Mesenchymal stem cell (in vitro differentiated cells and primary cell): ENCODE data around the gene ASNSD1. TPM values are rescaled to one million over a fixed set of nuclear protein-coding genes. Genes with fewer than 3 reads are reported as not detected.

Source experiments
- DNase-seq: peaks from one replicate; pipeline ENCODE4 v3.0.0-alpha.2; 2013
- H2AFZ ChIP-seq: one replicate; pipeline ENCODE4 v1.6.1; 2013; ENCODE audit warnings: low read depth, mild to moderate bottlenecking, control low read depth, inconsistent platforms, low read length, moderate library complexity
- H2AK5ac ChIP-seq: 2 replicates; pipeline ENCODE4 v1.6.1; 2013; ENCODE audit warnings: low read length, moderate library complexity, mild to moderate bottlenecking, inconsistent platforms; ENCODE audit not compliant: severe bottlenecking
- H2BK120ac ChIP-seq: one replicate; pipeline ENCODE4 v1.6.1; 2013; ENCODE audit warnings: low read depth, mild to moderate bottlenecking, inconsistent platforms, low read length, moderate library complexity
- H2BK12ac ChIP-seq, 2 experiments: one replicate each; pipeline ENCODE4 v1.6.1; 2013; ENCODE audit warnings: inconsistent platforms in 2 of 2, low read length in 2 of 2, mild to moderate bottlenecking in 2 of 2, moderate library complexity in 2 of 2, control low read depth in 1 of 2
- H2BK15ac ChIP-seq: one replicate; pipeline ENCODE4 v1.6.1; 2013; ENCODE audit warnings: mild to moderate bottlenecking, low read depth, inconsistent platforms; ENCODE audit not compliant: poor library complexity, severe bottlenecking
- H2BK5ac ChIP-seq: 2 replicates; pipeline ENCODE4 v1.6.1; 2013; ENCODE audit warnings: low read depth, mild to moderate bottlenecking, low read length, control low read depth, inconsistent platforms; ENCODE audit not compliant: poor library complexity, severe bottlenecking
- H3K14ac ChIP-seq, 2 experiments: one replicate each; pipeline ENCODE4 v1.6.1; 2013; ENCODE audit warnings: inconsistent platforms in 2 of 2, low read length in 2 of 2, control low read depth in 1 of 2, mild to moderate bottlenecking in 1 of 2, moderate library complexity in 1 of 2
- H3K18ac ChIP-seq, 2 experiments: one replicate each; pipeline ENCODE4 v1.6.1; 2013; ENCODE audit warnings: inconsistent platforms in 2 of 2, low read length in 2 of 2, control low read depth in 1 of 2, low read depth in 1 of 2, mild to moderate bottlenecking in 1 of 2
- H3K23ac ChIP-seq, 2 experiments: one replicate each; pipeline ENCODE4 v1.6.1; 2013; ENCODE audit warnings: inconsistent platforms in 2 of 2, low read length in 2 of 2, mild to moderate bottlenecking in 2 of 2, moderate library complexity in 2 of 2, control low read depth in 1 of 2
- H3K27ac ChIP-seq: 2 replicates; pipeline ENCODE4 v1.5.1; 2013; ENCODE audit warnings: mild to moderate bottlenecking, moderate library complexity, low read length, control low read depth, inconsistent platforms; ENCODE audit not compliant: poor library complexity, severe bottlenecking
- H3K27me3 ChIP-seq, 2 experiments: 2 replicates each; pipeline versions ENCODE4 v1.6.1 to v1.7.0; 2013; ENCODE audit warnings: low read length in 2 of 2, mild to moderate bottlenecking in 2 of 2, moderate library complexity in 2 of 2, control low read depth in 1 of 2, inconsistent platforms in 1 of 2; ENCODE audit not compliant: control insufficient read depth in 1 of 2, insufficient read depth in 1 of 2
- H3K36me3 ChIP-seq, 2 experiments: 2 replicates each; pipeline versions ENCODE4 v1.6.1 to v1.7.0; 2013; ENCODE audit warnings: low read length in 2 of 2, control low read depth in 1 of 2, inconsistent platforms in 1 of 2, low read depth in 1 of 2, mild to moderate bottlenecking in 1 of 2; ENCODE audit not compliant: insufficient read depth in 2 of 2, control insufficient read depth in 1 of 2
- H3K4ac ChIP-seq, 2 experiments: one replicate each; pipeline ENCODE4 v1.6.1; 2013; ENCODE audit warnings: inconsistent platforms in 2 of 2, low read length in 2 of 2, mild to moderate bottlenecking in 2 of 2, moderate library complexity in 2 of 2, control low read depth in 1 of 2, low read depth in 1 of 2
- H3K4me1 ChIP-seq: 2 replicates; pipeline ENCODE4 v1.6.1; 2013; ENCODE audit warnings: low read depth, low read length, control low read depth; ENCODE audit not compliant: control insufficient read depth, insufficient read depth
- H3K4me2 ChIP-seq: 2 replicates; pipeline ENCODE4 v1.6.1; 2013; ENCODE audit warnings: low read length, mild to moderate bottlenecking, inconsistent platforms; ENCODE audit not compliant: poor library complexity, severe bottlenecking
- H3K4me3 ChIP-seq, 2 experiments: 2 replicates each; pipeline versions ENCODE4 v1.5.1 to v1.7.0; 2013; ENCODE audit warnings: low read length in 2 of 2, mild to moderate bottlenecking in 2 of 2, control low read depth in 1 of 2, low read depth in 1 of 2; ENCODE audit not compliant: insufficient read depth in 1 of 2
- H3K79me1 ChIP-seq: replicated peaks from 2 replicates; pipeline ENCODE4 v1.6.1; 2013; ENCODE audit warnings: mild to moderate bottlenecking, control low read depth, low read length, inconsistent platforms; ENCODE audit not compliant: poor library complexity, severe bottlenecking
- H3K9ac ChIP-seq: 2 replicates; pipeline ENCODE4 v1.7.0; 2013; ENCODE audit warnings: mild to moderate bottlenecking, low read length, moderate library complexity
- H3K9me3 ChIP-seq: 2 replicates; pipeline ENCODE4 v1.7.0; 2013; ENCODE audit warnings: mild to moderate bottlenecking, low read length; ENCODE audit not compliant: control insufficient read depth
- H4K8ac ChIP-seq: one replicate; pipeline ENCODE4 v1.6.1; 2013; ENCODE audit warnings: inconsistent platforms, mild to moderate bottlenecking, low read length, moderate library complexity
- H4K91ac ChIP-seq: one replicate; pipeline ENCODE4 v1.6.1; 2013; ENCODE audit warnings: mild to moderate bottlenecking, low read length, inconsistent platforms
- WGBS: methylation state at CpG from one replicate; pipeline ENCODE4 v1.1.7; 2013; ENCODE audit warnings: mixed read lengths; 5-methylcytosine and 5-hydroxymethylcytosine counted together
- polyA plus RNA-seq, 2 experiments: library from polyadenylated mRNA; stranded (reverse); fragments of 200-250 nt; gene quantifications; one replicate each; pipeline ENCODE4 v1.2.3, GENCODE V29; 2013

The ASNSD1 gene
- 48.2 TPM for polyA plus RNA-seq (2013, experiment 1 of 2)
- 51.3 TPM for polyA plus RNA-seq (2013, experiment 2 of 2)

DNA sequence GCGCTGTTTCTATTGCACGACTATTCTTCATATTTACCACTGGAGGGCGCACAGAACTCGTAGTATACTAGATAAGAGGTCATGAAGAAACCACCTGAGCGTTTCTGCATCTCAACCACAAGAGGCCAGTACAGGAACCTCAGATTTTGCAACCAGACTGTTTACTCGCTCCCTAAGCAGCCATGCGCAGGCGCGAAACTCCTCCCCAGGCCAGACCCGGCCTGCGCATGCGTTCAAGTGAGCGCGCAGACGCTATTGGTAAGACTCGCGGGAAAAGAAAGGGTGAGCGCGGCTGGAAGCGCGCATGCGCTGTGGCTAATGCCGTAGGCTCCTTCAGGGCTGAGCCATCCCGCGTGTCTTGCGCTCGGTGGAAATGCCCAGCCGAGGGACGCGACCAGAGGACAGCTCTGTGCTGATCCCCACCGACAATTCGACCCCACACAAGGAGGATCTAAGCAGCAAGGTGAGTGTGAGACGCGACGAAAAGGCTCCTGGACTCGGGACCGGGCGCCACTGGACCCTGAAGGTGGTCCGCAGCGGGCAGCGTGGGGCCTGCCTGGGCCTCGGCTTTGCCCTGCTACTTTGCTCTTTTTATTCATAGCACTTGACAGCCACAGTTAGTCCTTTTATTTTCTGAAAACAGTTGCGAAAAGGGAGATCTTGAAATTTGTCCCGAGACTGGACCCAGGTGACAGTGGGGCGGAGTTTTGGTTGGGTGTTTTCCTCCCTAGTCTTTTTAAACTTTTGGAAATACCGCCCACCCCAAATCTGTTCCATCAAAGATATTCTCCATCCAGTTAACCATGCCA is at the start of gene ASNSD1:
ASNSD1 (plus strand) TSS at position 312 of the 809 bp plus-strand sequence. CDS start 4,674 bp downstream, outside the sequence.
- WGBS, result under 1% methylated on average over 45 of the region's 46 CpGs
- peak within 1 kb of the TSS; percentile 50 for H3K4me2 ChIP-seq
- peak within 1 kb of the TSS; percentile 95 for H4K8ac ChIP-seq
- peak within 1 kb of the TSS; percentile 99 for H2AFZ ChIP-seq
- H2BK15ac ChIP-seq, result peak within 1 kb of the TSS; percentile 89
- peaks cover 2% of the 10 kb centered on the region for H3K4me1 ChIP-seq
- peaks cover 0 to 9% of the 10 kb centered on the region in 2 experiments for H3K36me3 ChIP-seq
- H3K18ac ChIP-seq, result peak within 1 kb of the TSS; percentile 92 to 99
- peak within 1 kb of the TSS in 1 of 2 experiments; percentile 54 for H2BK12ac ChIP-seq
- H3K9ac ChIP-seq, result peak within 1 kb of the TSS; percentile 100
- H3K27ac ChIP-seq, result peak within 1 kb of the TSS; percentile 50
- H3K14ac ChIP-seq, result peak within 1 kb of the TSS in 1 of 2 experiments; percentile 100
- peaks cover 8% of the 10 kb centered on the region for H3K79me1 ChIP-seq
- peak; percentile 99 for DNase-seq
- H3K4ac ChIP-seq, result peak within 1 kb of the TSS; percentile 66 to 97
- H2AK5ac ChIP-seq, result no peak within 1 kb of the TSS
- H4K91ac ChIP-seq, result peak within 1 kb of the TSS; percentile 87
- no peaks in the 10 kb centered on the region for H3K27me3 ChIP-seq
- H2BK5ac ChIP-seq, result peak within 1 kb of the TSS; percentile 86
- peak within 1 kb of the TSS; percentile 27 for H2BK120ac ChIP-seq
- H3K23ac ChIP-seq, result peak within 1 kb of the TSS in 1 of 2 experiments; percentile 89
- H3K4me3 ChIP-seq, result peak within 1 kb of the TSS; percentile 97 to 99
- no peaks in the 10 kb centered on the region for H3K9me3 ChIP-seq

DNA sequence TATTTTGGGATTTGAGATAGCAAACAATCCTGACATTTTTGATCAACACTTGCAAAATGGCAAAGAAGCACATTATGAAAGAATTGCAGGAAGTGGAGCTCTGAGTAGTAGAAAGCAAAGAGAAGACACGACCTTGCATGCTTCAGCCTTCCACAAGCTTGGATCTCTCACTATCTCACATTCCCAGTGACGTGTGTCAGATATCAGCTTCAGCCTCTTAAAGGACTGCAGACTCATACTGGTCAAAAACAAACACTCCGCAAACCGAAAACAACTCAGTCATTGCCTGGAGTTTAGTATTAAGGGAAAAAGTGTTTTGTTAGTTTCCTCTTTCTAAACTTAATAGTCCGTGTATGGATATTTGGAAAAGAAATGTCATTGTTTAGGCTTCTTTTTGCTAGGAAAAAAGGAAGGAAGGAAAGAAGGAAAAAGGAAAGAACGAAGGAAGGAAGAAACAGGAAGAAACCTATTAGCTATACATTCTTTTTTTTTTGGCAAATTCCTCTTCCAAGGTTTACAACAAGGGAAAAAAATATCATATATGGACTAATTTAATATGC is 48.1 kb upstream of the ASNSD1 start:
- Histone ChIP-seq H3K18ac (no peak overlapping the region), H3K79me1 (no peaks in the 10 kb centered on the region), H3K9ac (peak overlapping the region; percentile 94), H3K4me2 (peak overlapping the region; percentile 8), H3K23ac (no peak overlapping the region), H3K36me3 (no peaks in the 10 kb centered on the region), H3K4me1 (no peaks in the 10 kb centered on the region), H3K27me3 (no peaks in the 10 kb centered on the region), H2BK120ac (no peak overlapping the region), H2AFZ (no peak overlapping the region), H3K14ac (no peak overlapping the region), H4K8ac (no peak overlapping the region), H2BK12ac (no peak overlapping the region), H3K4ac (no peak overlapping the region), H2BK15ac (no peak overlapping the region), H3K9me3 (no peaks in the 10 kb centered on the region), H3K27ac (no peak overlapping the region), H2BK5ac (no peak overlapping the region), H3K4me3 (peak overlapping the region in 1 of 2 experiments; percentile 70), H2AK5ac (no peak overlapping the region), H4K91ac (no peak overlapping the region)
- DNase-seq, result peak; percentile 91
- 8% methylated on average over 3 of the region's 6 CpGs for WGBS

DNA sequence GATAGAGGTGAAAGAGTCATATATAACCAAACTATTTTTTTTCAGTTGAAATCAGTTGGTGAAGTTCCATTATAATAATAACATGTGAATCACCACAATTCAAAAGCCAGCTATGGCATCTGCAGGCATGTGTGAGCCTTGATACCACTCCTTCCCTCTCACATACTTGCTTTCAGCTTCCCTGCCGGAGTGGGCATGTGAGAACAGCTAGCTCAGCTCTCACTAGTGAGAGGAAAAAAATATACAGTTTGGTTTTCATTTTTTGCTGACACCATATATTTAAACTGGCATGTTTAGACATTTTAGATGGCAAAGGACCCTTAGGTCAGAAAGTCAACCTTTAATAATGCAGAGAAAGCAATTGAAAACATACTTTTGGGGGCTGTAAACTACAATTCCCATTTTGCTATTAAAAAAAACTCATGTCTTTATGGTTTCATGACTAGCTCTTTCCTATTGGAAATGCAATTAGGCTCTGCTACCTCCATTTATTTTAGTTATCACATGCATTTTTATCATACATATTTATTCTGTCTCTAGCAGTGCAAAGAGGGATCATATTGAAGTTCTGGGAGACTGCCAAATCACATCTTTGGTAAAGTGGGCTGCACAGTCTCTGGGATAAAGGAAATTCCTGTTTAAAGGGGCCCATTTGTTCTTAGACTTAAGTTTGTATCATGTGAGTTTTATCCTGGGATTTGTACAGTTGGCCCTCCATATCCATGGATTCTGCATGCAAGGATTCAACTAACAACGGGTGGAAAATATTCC is 47.4 kb upstream of the ASNSD1 start:
- Histone ChIP-seq H3K4me2 (no peak overlapping the region), H2BK5ac (no peak overlapping the region), H3K9ac (peak overlapping the region; percentile 94), H3K23ac (no peak overlapping the region), H2AK5ac (no peak overlapping the region), H3K9me3 (no peaks in the 10 kb centered on the region), H3K4me1 (no peaks in the 10 kb centered on the region), H2BK15ac (no peak overlapping the region), H4K8ac (no peak overlapping the region), H3K27me3 (no peaks in the 10 kb centered on the region), H3K27ac (peak overlapping the region; percentile 6), H4K91ac (no peak overlapping the region), H2BK12ac (no peak overlapping the region), H3K18ac (no peak overlapping the region), H3K4me3 (peak overlapping the region in 1 of 2 experiments; percentile 70), H3K14ac (no peak overlapping the region), H3K4ac (no peak overlapping the region), H2BK120ac (no peak overlapping the region), H3K79me1 (no peaks in the 10 kb centered on the region), H3K36me3 (no peaks in the 10 kb centered on the region), H2AFZ (no peak overlapping the region)
- no CpG with 5 or more reads among the region's 2 CpGs for WGBS
- peak; percentile 69 for DNase-seq

DNA sequence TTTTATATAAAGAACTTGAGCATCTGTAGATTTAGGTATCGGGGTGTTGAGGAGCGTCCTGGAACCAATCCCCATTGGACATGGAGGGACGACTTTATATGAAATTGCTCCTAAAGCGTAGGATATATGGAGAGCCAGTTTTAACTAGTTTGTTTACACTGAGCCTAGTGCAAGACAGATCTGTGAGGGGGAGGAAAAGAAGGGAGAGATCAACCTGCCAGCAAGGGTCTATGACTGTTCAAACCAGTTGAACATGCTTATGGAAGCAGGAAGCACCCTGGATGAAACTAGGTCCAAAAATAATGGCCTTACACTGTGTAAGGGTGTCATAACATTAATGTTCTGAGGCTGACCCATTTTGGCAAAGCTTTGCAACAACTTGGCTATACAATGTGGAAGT is 46.7 kb upstream of the ASNSD1 start:
- Histone ChIP-seq H3K4me2 (no peak overlapping the region), H2AK5ac (no peak overlapping the region), H3K9me3 (no peaks in the 10 kb centered on the region), H2BK5ac (no peak overlapping the region), H2AFZ (no peak overlapping the region), H2BK120ac (no peak overlapping the region), H4K91ac (no peak overlapping the region), H2BK15ac (no peak overlapping the region), H3K9ac (no peak overlapping the region), H3K4me3 (no peak overlapping the region), H3K27ac (no peak overlapping the region), H3K23ac (no peak overlapping the region), H3K4me1 (no peaks in the 10 kb centered on the region), H3K14ac (no peak overlapping the region), H3K27me3 (no peaks in the 10 kb centered on the region), H3K36me3 (no peaks in the 10 kb centered on the region), H3K18ac (no peak overlapping the region), H3K4ac (no peak overlapping the region), H3K79me1 (no peaks in the 10 kb centered on the region), H2BK12ac (no peak overlapping the region), H4K8ac (peak overlapping the region; percentile 84)
- DNase-seq, result no peak
- WGBS, result 91% methylated on average over 4 of the region's 4 CpGs
